ENCODE data around the gene BCAN. TPM values are rescaled to one million over a fixed set of nuclear protein-coding genes. Genes with fewer than 3 reads are reported as not detected.

Gene BCAN
- total RNA-seq, 4 donors from 2014 or later, result not detected

GRCh38 chr1:156677616-156678596 is 36.0 kb downstream of the BCAN start:
- peak in 1 of 3 donors; percentile 63 for TF ChIP-seq CTCF (IDR thresholded peaks at IDR 0.05)
- no peak for DNase-seq (ENCODE audit: low spot score)

GRCh38 chr1:156680056-156680455 is 38.1 kb downstream of the BCAN start:
- TF ChIP-seq CTCF (IDR thresholded peaks at IDR 0.05), result no peak
- DNase-seq (ENCODE audit: low spot score) (no peak), ATAC-seq (ENCODE audit: low FRiP score) (no peak)

More at GRCh38 chr1:156677616-156678596, 36.0 kb downstream of the BCAN start:
- peak; percentile 55 for ATAC-seq (ENCODE audit: low FRiP score)

- no peak for ATAC-seq (ENCODE audit: low FRiP score)
- no peak for TF ChIP-seq CTCF (IDR thresholded peaks at IDR 0.05)
Observed at GRCh38 chr1:156681196-156681960, 39.5 kb downstream of the BCAN start.

GRCh38 chr1:156682166-156682890 is 40.4 kb downstream of the BCAN start:
- ATAC-seq (ENCODE audit: low FRiP score) (no peak), DNase-seq (ENCODE audit: low spot score) (no peak)
- no peak for TF ChIP-seq CTCF (IDR thresholded peaks at IDR 0.05)

More at GRCh38 chr1:156681196-156681960, 39.5 kb downstream of the BCAN start:
- DNase-seq (ENCODE audit: low spot score), result no peak

GRCh38 chr1:156684227-156684782 is 42.4 kb downstream of the BCAN start:
- no peak for TF ChIP-seq CTCF (IDR thresholded peaks at IDR 0.05)
- DNase-seq (ENCODE audit: low spot score), result no peak
- ATAC-seq (ENCODE audit: low FRiP score), result no peak
